G401.6 (cell line): ENCODE data around the gene CROCC.

Experiments used
- FAIRE-seq: peaks from 2 replicates; lab custom pipeline; 2012; peaks lifted over from hg19 to GRCh38; lab: Jason Lieb, UNC

The CROCC gene

GRCh38 chr1:16967962-16968361 is 46.2 kb downstream of the CROCC start:
- no peak for FAIRE-seq

GRCh38 chr1:16968372-16968771 is 46.6 kb downstream of the CROCC start:
- FAIRE-seq: no peak

- no peak for FAIRE-seq
These were observed 47.4 kb downstream of the CROCC start for GRCh38 chr1:16969057-16969611.

- FAIRE-seq: no peak
These were observed 47.9 kb downstream of the CROCC start for GRCh38 chr1:16969651-16970050.

- FAIRE-seq: no peak
These were observed 48.6 kb downstream of the CROCC start for GRCh38 chr1:16970132-16970910.

GRCh38 chr1:16971341-16972188 is 49.8 kb downstream of the CROCC start:
- peak; percentile 19 for FAIRE-seq

GRCh38 chr1:16972189-16972895 is 50.6 kb downstream of the CROCC start:
- FAIRE-seq: no peak

- no peak for FAIRE-seq
These were observed 51.5 kb downstream of the CROCC start for GRCh38 chr1:16973215-16973614.

GRCh38 chr1:16975211-16975610 is 53.5 kb downstream of the CROCC start:
- no peak for FAIRE-seq

GRCh38 chr1:16975838-16976237 is 54.1 kb downstream of the CROCC start:
- FAIRE-seq: no peak

- FAIRE-seq: no peak
These were observed 55.2 kb downstream of the CROCC start for GRCh38 chr1:16976966-16977365.

GRCh38 chr1:16977377-16977776 is 55.6 kb downstream of the CROCC start:
- no peak for FAIRE-seq

GRCh38 chr1:16978139-16978538 is 56.4 kb downstream of the CROCC start:
- FAIRE-seq: no peak

- no peak for FAIRE-seq
These were observed 57.1 kb downstream of the CROCC start for GRCh38 chr1:16978567-16979474.

GRCh38 chr1:16979475-16980327 is 58.0 kb downstream of the CROCC start:
- FAIRE-seq: no peak

GRCh38 chr1:16980473-16981268 is 58.9 kb downstream of the CROCC start, which contains the start of gene MFAP2:
Gene MFAP2, minus strand, starts transcription at chr1:16980620. Its CDS starts 2,347 bp downstream, at chr1:16978273.
- FAIRE-seq: no peak

GRCh38 chr1:16981269-16981849 is 59.6 kb downstream of the CROCC start:
- no peak for FAIRE-seq

- FAIRE-seq: no peak
These were observed 61.2 kb downstream of the CROCC start for GRCh38 chr1:16982902-16983301.

GRCh38 chr1:16983649-16984048 is 61.9 kb downstream of the CROCC start:
- no peak for FAIRE-seq
